ENCODE measurements around the gene GAS7.

- TF ChIP-seq POLR2A (IDR thresholded peaks at IDR 0.05; ENCODE audit: low read length) (no peak), GATA1 (IDR thresholded peaks at IDR 0.05; ENCODE audit: low read depth, low read length) (no peak)
Observed at GRCh38 chr17:10177913-10178505, 20.4 kb downstream of the GAS7 start.
